ENCODE results near the gene CASS4.

CASS4 gene

GRCh38 chr20:56451056-56451765 lies 39.2 kb downstream of the CASS4 start:
- DNase-seq, result no peak

- no peak for DNase-seq
Measured at GRCh38 chr20:56453352-56453751, 41.3 kb downstream of the CASS4 start.

GRCh38 chr20:56454754-56455153 lies 42.7 kb downstream of the CASS4 start:
- no peak for DNase-seq

GRCh38 chr20:56458206-56458821 lies 46.3 kb downstream of the CASS4 start:
- DNase-seq, result no peak

DNA sequence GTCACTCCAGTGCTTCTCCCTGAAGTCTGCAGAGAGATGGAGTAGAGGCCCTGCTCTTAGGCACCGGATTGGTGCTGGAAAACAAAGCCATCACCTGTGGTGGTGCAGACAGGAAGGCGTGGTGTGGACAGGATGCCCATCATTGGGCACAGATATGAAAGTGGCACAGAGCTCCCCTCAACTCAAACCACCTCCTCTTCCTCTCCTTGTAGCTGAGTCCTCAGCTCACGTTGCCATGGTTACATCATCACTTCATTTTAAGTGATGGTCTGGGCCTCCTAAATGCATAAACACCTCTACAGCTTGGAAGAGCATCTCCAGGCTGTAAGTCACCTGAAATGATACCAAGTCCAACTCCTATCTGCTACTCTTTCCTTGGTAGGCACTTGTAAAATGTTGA lies 48.4 kb downstream of the CASS4 start:
- DNase-seq, result no peak

GRCh38 chr20:56461576-56461975 lies 49.5 kb downstream of the CASS4 start:
- DNase-seq, result no peak

DNA sequence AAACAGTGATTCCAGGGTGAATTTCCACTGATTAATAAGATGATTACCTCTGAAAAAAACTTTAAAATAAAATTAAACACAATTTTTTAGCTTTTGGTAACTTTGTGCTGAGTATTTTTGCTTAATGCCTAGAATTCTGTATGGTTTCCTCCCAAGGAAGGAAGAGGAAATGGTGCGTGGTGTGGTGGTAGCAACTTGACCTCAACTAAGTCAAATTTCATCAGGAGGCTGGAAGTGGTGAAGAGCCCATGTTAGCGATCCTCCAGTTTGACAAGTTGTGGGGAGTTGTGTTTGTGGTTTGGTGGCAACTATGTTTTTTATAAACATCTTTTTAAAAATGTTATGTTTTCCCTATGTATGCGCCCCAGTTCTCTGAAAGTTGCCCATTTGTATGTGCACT lies 51.4 kb downstream of the CASS4 start:
- no peak for DNase-seq

- DNase-seq, result peak; percentile 40
Measured at GRCh38 chr20:56465997-56466396, 53.9 kb downstream of the CASS4 start.

GRCh38 chr20:56467968-56468315 lies 55.9 kb downstream of the CASS4 start:
- DNase-seq, result no peak

- peak; percentile 38 for DNase-seq
Measured at GRCh38 chr20:56468316-56469076, 56.4 kb downstream of the CASS4 start, which contains the start of gene RTF2. TSS of gene RTF2 (plus strand) at chr20:56468627. CDS start at chr20:56468698, 71 bp downstream.

- no peak for DNase-seq
Measured at GRCh38 chr20:56469077-56469449, 57.0 kb downstream of the CASS4 start.

- no peak for DNase-seq
Measured at GRCh38 chr20:56483970-56484369, 71.9 kb downstream of the CASS4 start.

DNA sequence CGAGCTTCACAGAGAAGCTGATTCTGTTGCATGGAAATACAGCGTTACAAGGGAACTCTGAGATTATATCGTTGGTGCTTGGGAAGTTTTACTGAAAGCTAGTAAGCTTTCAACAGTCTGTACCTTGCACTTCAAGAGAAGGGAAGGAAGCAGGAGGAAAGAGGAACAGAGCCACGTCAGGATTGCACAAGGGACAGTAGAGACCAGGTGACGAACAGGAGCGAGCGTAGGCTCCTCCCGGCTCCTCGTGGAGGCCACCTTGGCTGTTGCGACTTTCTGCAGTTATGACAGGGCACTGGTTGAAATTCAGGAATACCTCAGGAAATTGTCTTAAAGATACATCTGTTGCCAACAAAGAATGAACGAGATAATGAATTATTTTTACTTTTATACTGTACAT lies 75.2 kb downstream of the CASS4 start:
- no peak for DNase-seq

- no peak for DNase-seq
Measured at GRCh38 chr20:56488566-56488965, 76.5 kb downstream of the CASS4 start.

DNA sequence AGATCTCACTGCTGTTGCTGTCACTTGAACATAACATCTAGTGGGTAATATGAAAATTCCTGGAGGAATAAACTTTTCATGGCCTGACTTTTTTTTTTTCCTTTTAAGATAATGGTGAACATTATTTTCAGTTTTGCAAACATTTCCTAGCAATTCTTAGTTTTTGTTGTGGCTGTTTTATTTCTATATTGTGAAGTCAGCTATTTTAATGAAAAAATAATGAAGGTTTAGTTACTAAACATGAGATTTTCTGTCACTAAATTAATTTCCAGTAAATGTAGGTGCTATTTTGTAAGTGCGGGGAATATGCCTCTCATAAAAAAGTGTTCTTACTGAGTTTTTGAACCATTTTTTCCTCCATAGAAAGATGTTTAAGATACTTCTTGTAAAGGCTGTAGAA lies 89.1 kb downstream of the CASS4 start:
- no peak for DNase-seq

- no peak for DNase-seq
Measured at GRCh38 chr20:56503916-56504315, 91.9 kb downstream of the CASS4 start.

DNA sequence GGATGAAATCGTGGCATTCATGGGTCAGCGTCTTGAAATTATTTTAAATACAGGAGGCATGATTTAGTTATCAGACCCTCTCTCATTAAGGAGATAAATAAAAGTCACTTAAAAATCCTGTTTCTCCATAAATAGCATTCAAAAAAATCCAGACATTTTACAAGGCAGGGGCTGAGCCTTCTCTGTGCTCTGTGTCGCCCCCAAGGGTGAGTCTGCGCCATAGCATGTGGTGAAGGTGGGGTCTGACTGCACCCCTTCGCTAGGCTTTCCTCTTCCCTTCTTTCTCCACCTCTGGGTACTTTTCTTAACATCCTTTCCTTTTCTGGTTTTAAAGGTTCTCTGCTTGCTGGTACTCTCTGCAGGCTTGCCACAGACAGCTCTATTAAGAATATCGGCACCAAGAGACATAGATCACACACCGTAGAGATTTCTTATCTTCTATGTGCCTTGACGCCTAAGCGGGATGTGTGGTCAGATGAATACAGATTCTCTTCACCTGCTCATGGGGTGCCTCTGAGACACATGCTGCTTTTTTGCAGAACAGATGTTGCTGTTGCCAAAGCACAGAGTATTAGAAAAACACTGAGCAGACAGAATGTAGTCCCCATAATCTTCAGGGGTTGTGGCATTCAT lies 92.4 kb downstream of the CASS4 start:
- no peak for DNase-seq

- DNase-seq, result no peak
Measured at GRCh38 chr20:56506103-56506502, 94.0 kb downstream of the CASS4 start.

Measured in SIG-M5 (cell line).